GM12873 (cell line): Measurements from ENCODE around the gene FAM193B.

Experiments
- CTCF ChIP-seq: IDR thresholded peaks from 2 replicates; pipeline ENCODE4 v1.5.1; 2012; ENCODE audit warnings: low read depth, mild to moderate bottlenecking, moderate library complexity, low read length, control low read depth; ENCODE audit not compliant: insufficient read depth; ENCODE audit errors: missing control alignments

Gene FAM193B

DNA sequence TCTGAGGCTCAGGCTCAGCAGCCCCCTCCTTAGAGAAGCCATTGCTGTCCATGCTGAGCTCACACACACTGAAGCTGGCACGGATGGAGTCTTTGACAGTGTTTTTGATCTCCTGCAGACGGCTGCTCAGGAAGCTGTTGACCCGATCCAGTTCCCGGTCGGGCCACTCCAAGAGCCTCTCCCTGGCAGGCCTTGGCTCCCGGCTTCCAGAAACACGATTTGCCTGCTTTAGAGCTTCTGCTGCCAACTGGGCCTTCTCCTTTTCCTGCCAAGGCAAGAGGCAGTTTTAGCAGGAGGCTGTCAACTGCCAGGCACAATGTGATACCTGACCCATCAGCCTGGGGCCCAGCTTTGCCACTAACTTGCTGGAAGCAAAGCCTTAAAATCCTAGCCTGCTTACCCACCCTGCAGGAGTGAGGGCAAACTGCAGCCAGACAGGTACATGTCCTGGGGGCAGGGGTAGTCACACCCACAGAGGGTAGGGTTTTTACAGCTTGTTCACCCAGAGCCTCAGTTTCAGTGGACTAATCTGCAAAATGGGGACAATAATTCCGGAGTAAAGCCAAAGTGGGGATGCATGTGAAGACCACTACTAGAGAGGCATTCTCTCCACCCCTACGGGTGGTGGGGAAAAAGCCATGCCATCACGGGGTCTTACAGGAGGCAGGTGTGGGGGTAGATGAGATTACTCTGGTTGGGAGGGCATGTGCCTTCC is 29.3 kb downstream of the FAM193B start:
- no peak for TF ChIP-seq CTCF

GRCh38 chr5:177524539-177524900 is 29.8 kb downstream of the FAM193B start:
- TF ChIP-seq CTCF, result no peak

DNA sequence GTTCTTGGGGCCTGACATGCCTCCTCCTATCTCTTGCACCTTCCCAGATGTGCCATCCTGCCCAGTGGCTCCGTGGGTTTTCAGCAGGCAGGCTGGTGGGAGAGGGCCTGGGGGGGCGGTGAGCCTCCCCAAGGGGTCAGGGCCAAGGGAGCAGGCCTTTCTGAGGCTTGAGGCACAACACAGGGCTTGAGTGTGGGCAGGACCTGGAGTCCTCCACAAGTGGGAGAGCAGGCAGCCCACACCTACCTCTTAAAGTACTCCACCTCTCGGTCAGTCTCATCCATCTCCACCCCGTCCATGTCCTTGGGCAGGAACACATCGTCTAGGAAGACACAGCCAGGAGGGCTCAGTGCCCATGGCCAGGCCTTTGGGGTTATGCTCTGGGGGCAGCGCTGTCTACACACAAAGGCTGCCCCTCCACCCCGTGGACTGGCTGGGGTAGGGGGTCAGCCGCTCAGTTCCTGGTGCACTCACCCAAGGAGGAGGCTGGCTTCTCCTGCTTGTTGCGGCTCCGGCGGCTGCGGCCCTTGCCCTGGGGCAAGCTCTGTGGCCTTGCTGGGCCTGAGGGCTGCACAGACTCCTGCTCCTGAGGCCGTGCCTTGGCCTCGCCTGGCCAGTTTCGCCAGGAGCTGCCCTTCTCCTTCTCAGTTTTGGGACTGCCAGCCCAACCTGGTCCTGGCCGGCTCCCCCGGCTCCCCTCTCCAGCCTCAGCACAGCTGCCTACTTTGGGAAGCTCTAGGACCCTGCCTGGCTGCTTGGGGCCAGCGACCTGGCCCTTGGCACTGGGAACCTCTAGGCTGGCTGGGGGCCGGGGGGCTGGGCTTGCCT is 30.4 kb downstream of the FAM193B start:
- TF ChIP-seq CTCF, result no peak

DNA sequence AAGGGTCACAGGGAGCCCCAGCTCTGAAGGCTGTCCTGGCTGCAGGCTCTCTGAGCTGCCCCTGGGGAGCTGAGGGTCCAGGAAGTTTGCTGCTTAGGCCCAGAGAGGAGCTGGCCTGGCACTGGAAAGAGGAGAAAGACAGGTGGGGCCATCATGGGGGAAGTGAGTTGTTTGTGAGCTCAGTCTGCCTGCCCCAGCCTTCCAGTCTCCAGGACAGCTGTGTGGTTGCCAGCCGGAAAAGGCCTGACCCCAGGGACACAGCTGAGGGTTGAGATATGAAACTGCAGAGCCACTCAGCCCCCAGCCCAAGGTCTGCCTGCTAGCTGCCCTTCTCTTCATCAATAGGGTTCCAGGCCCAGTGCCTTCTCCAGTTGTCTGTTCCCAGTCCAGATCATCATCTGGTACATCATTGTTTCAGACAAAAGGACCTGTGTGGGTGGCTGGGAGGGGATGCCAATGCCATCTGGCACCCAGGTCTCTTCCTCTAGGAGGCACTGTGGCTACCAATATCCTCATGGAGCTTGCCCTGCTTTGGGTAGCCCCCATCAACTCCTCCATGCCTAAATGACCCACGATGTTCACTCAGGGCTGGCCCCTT is 33.3 kb downstream of the FAM193B start:
- TF ChIP-seq CTCF, result peak; percentile 24

DNA sequence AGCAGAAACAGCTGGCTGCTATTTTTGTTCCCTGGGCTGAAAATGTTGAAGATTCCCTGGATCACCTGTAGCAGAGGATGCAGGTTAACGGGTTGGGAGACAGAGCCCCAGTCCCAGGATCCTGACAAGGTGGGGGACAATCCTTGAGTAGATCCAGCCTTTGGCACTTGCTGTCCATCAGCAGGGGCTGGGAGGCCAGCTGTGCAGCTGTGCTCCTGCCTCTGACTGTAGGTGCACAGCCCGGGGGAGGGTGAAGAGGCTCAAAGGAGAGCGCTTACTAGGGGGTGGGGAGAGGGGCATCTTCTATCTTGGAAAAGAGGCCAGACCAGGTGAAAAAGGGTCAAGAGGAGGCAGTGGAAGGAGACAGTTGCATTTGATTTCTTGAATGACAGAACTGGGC is 34.1 kb downstream of the FAM193B start:
- no peak for TF ChIP-seq CTCF

DNA sequence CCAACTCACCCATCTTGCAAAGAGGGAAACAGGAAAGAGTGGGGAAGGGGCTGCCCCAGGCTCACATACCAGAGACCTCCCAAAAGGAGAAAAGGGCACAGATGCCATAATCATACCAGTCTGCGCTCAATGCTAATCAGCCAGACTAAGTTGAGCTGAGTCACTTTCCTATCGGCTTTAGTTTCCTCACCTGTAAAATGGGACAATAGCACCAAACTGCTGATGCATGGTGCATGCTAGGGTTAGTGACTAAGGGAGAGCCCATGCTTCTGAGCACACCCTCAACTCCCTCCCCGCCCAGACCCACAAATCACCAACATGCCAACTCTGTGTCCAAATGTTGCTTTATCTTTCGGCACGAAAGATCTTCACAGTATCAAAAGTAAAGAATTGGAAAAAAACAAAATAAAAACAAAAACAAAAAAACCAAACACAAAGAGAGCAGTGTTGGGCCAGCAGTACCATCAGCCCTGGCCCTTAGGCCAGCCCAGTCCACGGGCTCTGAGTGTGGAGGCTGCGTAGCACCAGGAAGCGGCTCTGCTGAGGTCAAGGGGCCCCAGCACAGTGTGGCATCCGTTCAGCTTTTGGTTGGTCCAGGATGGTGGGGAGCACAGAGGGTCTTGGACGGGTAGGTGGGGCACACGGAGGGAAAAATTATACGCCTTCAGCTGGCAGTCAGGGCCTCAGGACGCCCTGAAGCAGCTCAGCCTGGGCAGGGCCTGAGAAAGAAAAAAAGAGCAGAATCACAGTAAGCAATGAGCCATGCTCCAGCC is 34.7 kb downstream of the FAM193B start:
- no peak for TF ChIP-seq CTCF
